ENCODE measurements around the gene RAD54L. TPM values are rescaled to one million over a fixed set of nuclear protein-coding genes. Genes with fewer than 3 reads are reported as not detected.

Gene RAD54L
- total RNA-seq, 1 donor from 2014 or later, result 9.3 TPM

DNA sequence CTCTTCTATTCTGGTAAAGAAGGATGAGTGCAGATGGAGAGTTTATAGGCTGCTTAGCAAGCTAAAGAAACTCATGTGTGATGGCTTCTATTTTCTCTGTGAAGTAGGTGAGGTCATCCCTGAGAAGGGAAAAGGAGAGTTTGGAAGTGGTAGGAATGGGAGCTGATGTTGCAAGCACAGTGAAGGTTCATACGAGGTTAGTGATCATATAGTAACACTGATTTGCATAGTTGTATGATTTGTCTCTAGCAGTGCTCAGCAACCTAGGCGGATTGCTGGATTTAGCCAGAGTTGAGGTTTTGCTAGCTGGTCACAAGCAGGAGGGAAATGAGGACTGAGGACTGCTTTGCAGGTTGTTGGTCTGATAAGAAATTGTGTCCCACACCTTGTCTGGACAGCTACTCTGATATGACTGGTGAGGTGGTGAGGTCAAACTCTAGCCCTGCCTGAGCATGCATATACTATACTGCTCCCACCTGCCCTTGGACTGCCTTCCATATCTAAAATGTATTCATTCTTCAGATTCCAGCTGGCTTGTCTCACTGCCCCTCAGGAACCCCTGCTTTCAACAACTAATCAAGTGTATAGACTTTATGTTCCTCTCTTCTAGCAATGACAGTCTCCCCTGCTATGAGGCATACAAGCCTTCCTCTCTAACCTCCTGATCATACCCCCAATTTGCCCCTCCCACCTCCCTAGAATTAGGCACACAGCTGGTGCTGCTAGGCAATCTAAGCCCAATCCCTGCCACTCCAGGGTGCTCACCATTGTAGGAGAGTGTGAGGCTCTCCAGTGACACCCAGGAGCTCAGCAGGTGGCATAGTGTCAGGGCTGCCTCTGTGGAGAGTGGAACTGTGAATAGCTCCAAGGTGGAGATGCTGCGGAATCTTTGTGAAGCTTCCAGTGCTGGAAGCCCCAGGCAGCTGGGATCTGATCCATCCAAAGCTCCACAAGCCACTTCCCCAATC is 37.3 kb downstream of the RAD54L start:
- Mint-ChIP-seq H3K4me1 (ENCODE audit: unreplicated experiment) (peaks cover 18% of the 10 kb centered on the region), H3K27ac (ENCODE audit: unreplicated experiment) (no peak overlapping the region), H3K4me3 (ENCODE audit: unreplicated experiment) (no peak overlapping the region)

DNA sequence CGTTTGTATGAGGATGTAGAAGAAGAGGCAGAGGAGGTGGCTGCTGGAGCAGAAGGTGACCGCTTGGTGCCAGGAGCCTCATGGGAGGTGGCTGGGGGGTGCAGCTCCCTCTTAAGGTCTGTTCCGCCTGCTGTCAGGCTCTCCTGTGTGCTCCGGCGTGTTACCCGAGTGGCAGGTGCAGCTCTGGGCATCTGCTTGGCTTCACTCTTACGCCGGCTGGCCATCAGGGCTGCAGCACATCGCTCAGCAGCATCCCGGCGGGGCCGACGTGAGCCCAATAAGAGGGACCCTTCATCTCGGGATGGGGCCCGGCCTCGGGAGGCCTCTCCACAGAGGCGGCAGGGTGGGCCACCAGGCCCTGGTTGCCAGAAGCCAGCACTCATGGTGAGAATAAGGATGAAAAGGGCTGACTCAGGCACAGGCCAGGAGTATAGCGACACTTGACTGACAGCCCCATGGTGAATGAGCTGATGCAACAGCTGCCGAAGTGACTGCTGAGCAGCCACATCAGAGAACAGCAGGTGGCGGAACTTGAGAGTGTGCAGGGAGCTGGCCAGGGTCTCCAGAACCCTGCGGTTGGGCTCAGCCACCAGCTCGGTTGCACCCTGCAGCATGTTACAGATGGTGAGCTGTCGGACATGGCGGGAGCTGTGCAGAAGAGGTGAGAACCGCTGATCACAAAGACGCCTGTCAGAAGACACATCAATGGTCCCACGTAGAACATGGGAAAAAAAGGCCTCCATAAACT is 38.3 kb downstream of the RAD54L start:
- peaks cover 41% of the 10 kb centered on the region for H3K36me3 Mint-ChIP-seq (ENCODE audit: low read depth, unreplicated experiment)
- no peak for DNase-seq (ENCODE audit: low spot score)
- H3K4me1 Mint-ChIP-seq (ENCODE audit: unreplicated experiment), result peaks cover 18% of the 10 kb centered on the region
- TF ChIP-seq, protein P1, sequence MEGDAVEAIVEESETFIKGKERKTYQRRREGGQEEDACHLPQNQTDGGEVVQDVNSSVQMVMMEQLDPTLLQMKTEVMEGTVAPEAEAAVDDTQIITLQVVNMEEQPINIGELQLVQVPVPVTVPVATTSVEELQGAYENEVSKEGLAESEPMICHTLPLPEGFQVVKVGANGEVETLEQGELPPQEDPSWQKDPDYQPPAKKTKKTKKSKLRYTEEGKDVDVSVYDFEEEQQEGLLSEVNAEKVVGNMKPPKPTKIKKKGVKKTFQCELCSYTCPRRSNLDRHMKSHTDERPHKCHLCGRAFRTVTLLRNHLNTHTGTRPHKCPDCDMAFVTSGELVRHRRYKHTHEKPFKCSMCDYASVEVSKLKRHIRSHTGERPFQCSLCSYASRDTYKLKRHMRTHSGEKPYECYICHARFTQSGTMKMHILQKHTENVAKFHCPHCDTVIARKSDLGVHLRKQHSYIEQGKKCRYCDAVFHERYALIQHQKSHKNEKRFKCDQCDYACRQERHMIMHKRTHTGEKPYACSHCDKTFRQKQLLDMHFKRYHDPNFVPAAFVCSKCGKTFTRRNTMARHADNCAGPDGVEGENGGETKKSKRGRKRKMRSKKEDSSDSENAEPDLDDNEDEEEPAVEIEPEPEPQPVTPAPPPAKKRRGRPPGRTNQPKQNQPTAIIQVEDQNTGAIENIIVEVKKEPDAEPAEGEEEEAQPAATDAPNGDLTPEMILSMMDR (IDR thresholded peaks at IDR 0.05; ENCODE audit: unreplicated experiment), result no peak
- peak overlapping the region; percentile 44 for H3K4me3 Mint-ChIP-seq (ENCODE audit: unreplicated experiment)
- no peak overlapping the region for H3K27ac Mint-ChIP-seq (ENCODE audit: unreplicated experiment)
- H3K27me3 Mint-ChIP-seq (ENCODE audit: unreplicated experiment), result peaks cover 2% of the 10 kb centered on the region
- H3K9me3 Mint-ChIP-seq (ENCODE audit: unreplicated experiment), result no peaks in the 10 kb centered on the region

More for the DNA sequence above, 37.3 kb downstream of the RAD54L start:
- TF ChIP-seq, protein P1 (IDR thresholded peaks at IDR 0.05; ENCODE audit: unreplicated experiment), result no peak
- peaks cover 44% of the 10 kb centered on the region for H3K36me3 Mint-ChIP-seq (ENCODE audit: low read depth, unreplicated experiment)
- no peaks in the 10 kb centered on the region for H3K9me3 Mint-ChIP-seq (ENCODE audit: unreplicated experiment)
- peaks cover 2% of the 10 kb centered on the region for H3K27me3 Mint-ChIP-seq (ENCODE audit: unreplicated experiment)
- no peak for DNase-seq (ENCODE audit: low spot score)

DNA sequence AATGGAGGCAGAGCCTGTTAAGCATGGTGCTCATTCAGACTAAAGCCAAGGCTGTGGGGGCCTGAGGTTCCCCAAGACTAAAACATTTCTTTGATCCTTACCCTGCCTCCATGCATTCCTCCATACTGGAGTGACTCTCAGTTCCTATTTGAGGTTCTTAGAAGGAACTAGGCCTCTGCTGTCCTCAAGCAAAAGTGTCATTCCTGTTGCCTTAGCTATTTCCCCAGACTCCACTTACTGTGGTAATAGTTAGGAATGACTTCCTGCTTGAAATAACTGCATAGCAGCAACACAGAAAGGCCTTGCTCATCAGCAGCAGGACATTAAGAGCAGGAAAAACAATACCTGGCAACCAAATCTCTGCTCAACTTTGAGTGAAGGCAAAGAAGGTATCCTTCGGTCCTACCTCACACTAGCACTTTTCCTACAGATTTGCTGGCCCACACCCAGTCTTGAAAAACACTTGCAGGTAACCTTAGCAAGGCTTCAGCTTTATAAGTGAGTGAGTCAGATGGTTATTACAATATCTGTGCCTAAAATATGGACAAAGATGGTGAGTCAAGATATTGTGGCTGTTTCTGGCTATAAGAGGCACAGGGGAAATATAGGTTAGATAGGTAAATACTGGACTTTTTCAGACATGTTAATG is 41.0 kb downstream of the RAD54L start:
- Mint-ChIP-seq H3K27me3 (ENCODE audit: unreplicated experiment) (peaks cover 2% of the 10 kb centered on the region), H3K4me1 (ENCODE audit: unreplicated experiment) (peaks cover 18% of the 10 kb centered on the region), H3K9me3 (ENCODE audit: unreplicated experiment) (no peaks in the 10 kb centered on the region), H3K27ac (ENCODE audit: unreplicated experiment) (peak overlapping the region; percentile 91), H3K4me3 (ENCODE audit: unreplicated experiment) (peak overlapping the region; percentile 56), H3K36me3 (ENCODE audit: low read depth, unreplicated experiment) (peaks cover 33% of the 10 kb centered on the region)
- no peak for DNase-seq (ENCODE audit: low spot score)
- TF ChIP-seq, protein P1 (IDR thresholded peaks at IDR 0.05; ENCODE audit: unreplicated experiment), result no peak

DNA sequence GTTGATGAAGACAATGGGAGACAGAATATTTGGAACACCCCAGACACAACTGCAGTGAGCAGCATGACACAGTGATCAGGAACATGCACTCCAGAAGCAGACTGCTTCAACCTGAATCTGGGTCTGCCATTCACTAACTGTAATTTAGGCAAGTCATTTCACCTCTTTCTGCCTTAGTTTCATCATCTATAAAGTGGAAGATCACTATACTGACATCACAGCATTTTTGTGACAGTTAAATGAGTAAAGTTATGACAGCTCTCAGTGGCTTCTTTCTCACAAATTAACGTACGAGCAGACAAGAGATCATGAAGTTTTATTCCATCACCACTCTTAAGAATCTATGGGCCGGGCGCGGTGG is 41.6 kb downstream of the RAD54L start:
- peaks cover 30% of the 10 kb centered on the region for H3K36me3 Mint-ChIP-seq (ENCODE audit: low read depth, unreplicated experiment)
- TF ChIP-seq, protein P1 (IDR thresholded peaks at IDR 0.05; ENCODE audit: unreplicated experiment), result no peak
- no peak overlapping the region for H3K4me3 Mint-ChIP-seq (ENCODE audit: unreplicated experiment)
- H3K27ac Mint-ChIP-seq (ENCODE audit: unreplicated experiment), result peak overlapping the region; percentile 91
- DNase-seq (ENCODE audit: low spot score), result no peak
- peaks cover 2% of the 10 kb centered on the region for H3K27me3 Mint-ChIP-seq (ENCODE audit: unreplicated experiment)
- peaks cover 18% of the 10 kb centered on the region for H3K4me1 Mint-ChIP-seq (ENCODE audit: unreplicated experiment)
- no peaks in the 10 kb centered on the region for H3K9me3 Mint-ChIP-seq (ENCODE audit: unreplicated experiment)
